ENCODE data around the gene OR6B2. TPM values are rescaled to one million over a fixed set of nuclear protein-coding genes. Genes with fewer than 3 reads are reported as not detected.
A peak's percentile ranks its signal among the peaks of the same experiment; 100 is the strongest.

Gene OR6B2
- total RNA-seq, 1 donor from 2014 or later: not detected

DNA sequence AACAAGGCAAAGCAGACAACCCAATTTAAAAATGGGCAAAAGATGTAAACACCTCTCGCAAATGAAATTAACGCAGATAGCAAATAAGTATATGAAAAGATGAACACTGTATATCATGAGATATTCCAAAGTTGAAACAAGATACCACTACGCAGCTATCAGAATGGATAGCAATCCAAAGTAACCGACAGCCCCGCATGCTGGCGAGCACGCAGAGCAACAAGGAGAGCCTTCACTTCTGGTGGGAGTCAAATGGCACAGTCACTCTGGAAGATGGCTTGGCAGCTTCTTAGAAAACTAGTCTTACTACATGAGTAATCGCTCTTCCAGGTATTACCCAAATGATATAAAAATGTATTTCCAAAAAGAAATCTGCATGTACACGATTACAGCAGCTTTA is 6.4 kb downstream of the OR6B2 start:
- Mint-ChIP-seq H3K4me1 (peaks cover 14% of the 10 kb centered on the region), H3K36me3 (ENCODE audit: low read depth) (peaks cover 5% of the 10 kb centered on the region), H3K27me3 (ENCODE audit: low read depth) (peaks cover 28% of the 10 kb centered on the region), H3K27ac (ENCODE audit: unreplicated experiment) (no peak overlapping the region), H3K9me3 (no peaks in the 10 kb centered on the region), H3K4me3 (peak overlapping the region; percentile 96)
- TF ChIP-seq, protein P1, sequence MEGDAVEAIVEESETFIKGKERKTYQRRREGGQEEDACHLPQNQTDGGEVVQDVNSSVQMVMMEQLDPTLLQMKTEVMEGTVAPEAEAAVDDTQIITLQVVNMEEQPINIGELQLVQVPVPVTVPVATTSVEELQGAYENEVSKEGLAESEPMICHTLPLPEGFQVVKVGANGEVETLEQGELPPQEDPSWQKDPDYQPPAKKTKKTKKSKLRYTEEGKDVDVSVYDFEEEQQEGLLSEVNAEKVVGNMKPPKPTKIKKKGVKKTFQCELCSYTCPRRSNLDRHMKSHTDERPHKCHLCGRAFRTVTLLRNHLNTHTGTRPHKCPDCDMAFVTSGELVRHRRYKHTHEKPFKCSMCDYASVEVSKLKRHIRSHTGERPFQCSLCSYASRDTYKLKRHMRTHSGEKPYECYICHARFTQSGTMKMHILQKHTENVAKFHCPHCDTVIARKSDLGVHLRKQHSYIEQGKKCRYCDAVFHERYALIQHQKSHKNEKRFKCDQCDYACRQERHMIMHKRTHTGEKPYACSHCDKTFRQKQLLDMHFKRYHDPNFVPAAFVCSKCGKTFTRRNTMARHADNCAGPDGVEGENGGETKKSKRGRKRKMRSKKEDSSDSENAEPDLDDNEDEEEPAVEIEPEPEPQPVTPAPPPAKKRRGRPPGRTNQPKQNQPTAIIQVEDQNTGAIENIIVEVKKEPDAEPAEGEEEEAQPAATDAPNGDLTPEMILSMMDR (conservative IDR thresholded peaks at IDR 0.05): no peak
- DNase-seq (ENCODE audit: low read depth, low spot score): no peak

DNA sequence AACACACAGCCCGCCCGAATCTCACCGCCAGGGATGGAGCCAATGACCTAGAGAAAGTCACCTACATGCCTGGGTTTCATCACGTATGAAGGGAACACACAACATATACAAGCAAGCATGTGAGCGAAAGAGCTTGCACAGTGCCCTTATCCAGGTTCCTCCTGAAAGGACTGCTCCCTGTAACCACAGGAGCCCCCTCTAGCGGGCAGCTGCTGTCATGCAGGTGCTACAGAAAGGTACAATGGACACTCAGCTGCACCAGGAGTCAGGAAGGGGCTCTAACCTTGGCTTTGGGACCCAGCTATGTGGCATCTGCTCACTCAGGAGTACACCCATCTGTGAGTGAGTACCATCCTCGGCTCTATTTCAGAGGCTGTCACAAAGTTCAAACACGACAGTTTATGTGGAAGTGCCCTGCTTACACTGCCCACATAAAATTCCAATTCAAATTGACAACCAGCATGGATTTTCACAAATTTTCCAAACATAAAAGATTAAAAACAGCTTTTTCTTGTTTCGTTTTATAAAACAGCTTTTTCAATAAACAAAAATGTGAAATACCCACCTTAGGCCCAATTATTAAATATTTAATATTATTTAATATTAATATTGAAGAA is 8.6 kb downstream of the OR6B2 start:
- Mint-ChIP-seq H3K9me3 (no peaks in the 10 kb centered on the region), H3K4me3 (peak overlapping the region; percentile 82), H3K27me3 (ENCODE audit: low read depth) (peaks cover 7% of the 10 kb centered on the region), H3K27ac (ENCODE audit: unreplicated experiment) (no peak overlapping the region), H3K4me1 (peaks cover 14% of the 10 kb centered on the region), H3K36me3 (ENCODE audit: low read depth) (peaks cover 9% of the 10 kb centered on the region)
- TF ChIP-seq, protein P1 (conservative IDR thresholded peaks at IDR 0.05): peak; percentile 78
- DNase-seq (ENCODE audit: low read depth, low spot score): peak; percentile 70

GRCh38 chr2:240018071-240018750 is 12.0 kb downstream of the OR6B2 start:
- TF ChIP-seq, protein P1 (conservative IDR thresholded peaks at IDR 0.05): no peak
- Mint-ChIP-seq H3K27me3 (ENCODE audit: low read depth) (no peaks in the 10 kb centered on the region), H3K4me1 (no peaks in the 10 kb centered on the region), H3K4me3 (no peak overlapping the region), H3K27ac (ENCODE audit: unreplicated experiment) (no peak overlapping the region), H3K9me3 (no peaks in the 10 kb centered on the region), H3K36me3 (ENCODE audit: low read depth) (peaks cover 20% of the 10 kb centered on the region)
- DNase-seq (ENCODE audit: low read depth, low spot score): no peak

DNA sequence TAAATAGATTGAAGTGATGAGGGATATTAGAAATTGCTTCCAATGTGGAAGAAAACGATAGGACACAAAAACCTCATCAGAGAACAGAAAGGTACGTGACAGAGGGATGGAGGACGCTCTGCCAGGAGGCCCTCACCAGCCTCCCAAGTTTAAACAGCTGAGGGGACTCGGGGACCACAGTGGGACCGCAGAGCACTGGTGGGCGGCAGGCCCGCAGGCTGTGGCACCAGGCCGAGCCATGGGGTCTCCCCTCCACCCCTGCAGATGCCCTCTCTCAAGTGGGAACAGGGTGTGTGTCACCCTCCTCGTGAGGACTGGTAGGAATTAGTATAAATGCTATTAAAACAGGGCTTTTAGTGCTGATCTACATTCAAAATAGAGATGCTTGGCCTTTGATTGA is 15.9 kb downstream of the OR6B2 start:
- no peak overlapping the region for H3K4me3 Mint-ChIP-seq
- peaks cover 17% of the 10 kb centered on the region for H3K36me3 Mint-ChIP-seq (ENCODE audit: low read depth)
- no peak overlapping the region for H3K27ac Mint-ChIP-seq (ENCODE audit: unreplicated experiment)
- H3K4me1 Mint-ChIP-seq: no peaks in the 10 kb centered on the region
- TF ChIP-seq, protein P1 (conservative IDR thresholded peaks at IDR 0.05): no peak
- no peaks in the 10 kb centered on the region for H3K9me3 Mint-ChIP-seq
- no peak for DNase-seq (ENCODE audit: low read depth, low spot score)
- H3K27me3 Mint-ChIP-seq (ENCODE audit: low read depth): no peaks in the 10 kb centered on the region

DNA sequence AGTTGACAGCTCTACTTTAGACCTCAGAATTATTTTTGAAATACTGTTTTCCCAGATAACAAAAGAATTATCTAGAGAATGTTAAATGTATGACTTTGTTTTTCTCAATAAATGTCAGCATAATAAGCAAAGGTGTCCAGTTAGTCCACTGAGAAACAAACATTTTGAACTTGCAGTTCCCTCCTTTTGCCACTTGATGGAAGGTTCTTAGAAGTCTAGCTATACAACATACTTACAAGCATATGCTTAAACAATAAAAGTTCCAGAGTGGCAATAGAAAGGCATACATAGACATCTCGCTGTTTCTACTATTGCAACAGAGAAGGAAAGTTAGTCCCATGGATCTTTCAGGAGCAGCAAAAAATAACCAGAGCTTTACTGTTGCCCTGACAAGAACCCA is 16.9 kb downstream of the OR6B2 start:
- Mint-ChIP-seq H3K27me3 (ENCODE audit: low read depth) (no peaks in the 10 kb centered on the region), H3K9me3 (no peaks in the 10 kb centered on the region), H3K4me1 (no peaks in the 10 kb centered on the region), H3K27ac (ENCODE audit: unreplicated experiment) (no peak overlapping the region), H3K4me3 (no peak overlapping the region), H3K36me3 (ENCODE audit: low read depth) (peaks cover 17% of the 10 kb centered on the region)
- TF ChIP-seq, protein P1 (conservative IDR thresholded peaks at IDR 0.05): peak; percentile 43
- DNase-seq (ENCODE audit: low read depth, low spot score): no peak

Data from neural crest cell (in vitro differentiated cells).